CD4-positive, alpha-beta T cell treated with Interleukin-17A for 1 hour (primary cell): ENCODE results near the gene PDF.

ENCODE experiments used
- DNase-seq: peaks from one replicate; pipeline ENCODE4 v3.0.0-alpha.2; 2020

Gene PDF

GRCh38 chr16:69338557-69339288, 8.3 kb upstream of the PDF start:
- DNase-seq: no peak

GRCh38 chr16:69334696-69335095, 4.3 kb upstream of the PDF start:
- DNase-seq: no peak

GRCh38 chr16:69329369-69330285, 761 bp downstream of the PDF start:
- no peak for DNase-seq

GRCh38 chr16:69328854-69329316, 1.5 kb downstream of the PDF start:
- DNase-seq: no peak

GRCh38 chr16:69327585-69328310, 2.6 kb downstream of the PDF start:
- DNase-seq: no peak

GRCh38 chr16:69326172-69326873, 4.1 kb downstream of the PDF start:
- DNase-seq: no peak

- DNase-seq: no peak
Observed at GRCh38 chr16:69325784-69326171, 4.6 kb downstream of the PDF start.

- DNase-seq: no peak
Observed at GRCh38 chr16:69324585-69325253, 5.7 kb downstream of the PDF start.

GRCh38 chr16:69324013-69324531, 6.3 kb downstream of the PDF start:
- DNase-seq: no peak

- DNase-seq: no peak
Observed at GRCh38 chr16:69323415-69323814, 7.0 kb downstream of the PDF start.

- no peak for DNase-seq
Observed at GRCh38 chr16:69322343-69322742, 8.0 kb downstream of the PDF start.

GRCh38 chr16:69321080-69321479, 9.3 kb downstream of the PDF start:
- no peak for DNase-seq

GRCh38 chr16:69320740-69321073, 9.7 kb downstream of the PDF start:
- no peak for DNase-seq

- no peak for DNase-seq
Observed at GRCh38 chr16:69319826-69320739, 10.3 kb downstream of the PDF start.

GRCh38 chr16:69319381-69319780, 11.0 kb downstream of the PDF start:
- no peak for DNase-seq

- no peak for DNase-seq
Observed at GRCh38 chr16:69318911-69319289, 11.5 kb downstream of the PDF start.

- no peak for DNase-seq
Observed at GRCh38 chr16:69318177-69318910, 12.0 kb downstream of the PDF start.

GRCh38 chr16:69316595-69317034, 13.8 kb downstream of the PDF start:
- DNase-seq: no peak

GRCh38 chr16:69315486-69316311, 14.7 kb downstream of the PDF start:
- DNase-seq: no peak
